Measurements from ENCODE around the gene ZNF169.
"Not testable (repeated sequence)": the region's sequence is repeated elsewhere in the genome, so short reads cannot be mapped to it uniquely, and the experiment has no call there.

Gene ZNF169

DNA sequence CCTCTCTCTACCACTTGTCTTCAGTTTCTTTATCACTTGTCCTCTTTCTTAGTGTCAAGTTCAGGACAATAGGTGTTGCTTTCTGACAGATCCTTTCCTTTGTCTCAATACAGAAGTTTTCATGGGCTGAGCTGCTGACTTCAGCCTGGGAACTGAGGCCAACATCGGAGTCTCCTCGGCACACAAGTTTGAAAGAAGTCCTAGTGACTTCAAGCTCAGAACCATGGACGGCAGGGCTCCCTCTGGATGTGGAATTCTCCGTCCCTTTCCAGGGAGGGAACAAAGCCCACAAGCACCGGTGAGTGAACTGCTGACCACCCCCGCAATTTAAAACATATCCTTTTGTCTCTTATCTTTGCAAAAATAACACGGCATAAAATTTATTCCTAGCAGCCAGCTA lies 79.6 kb downstream of the ZNF169 start:
- not testable (repeated sequence) for H3K9ac ChIP-seq (ENCODE audit: low read length); H3K36me3 ChIP-seq (ENCODE audit: control insufficient read depth, insufficient read depth, low read length); H3K4me3 ChIP-seq (ENCODE audit: low read length); H3K27me3 ChIP-seq (ENCODE audit: control insufficient read depth, insufficient read depth, low read length); H3K27ac ChIP-seq (ENCODE audit: low read depth, low read length); H3K4me1 ChIP-seq (ENCODE audit: control insufficient read depth, insufficient read depth, low read length)

DNA sequence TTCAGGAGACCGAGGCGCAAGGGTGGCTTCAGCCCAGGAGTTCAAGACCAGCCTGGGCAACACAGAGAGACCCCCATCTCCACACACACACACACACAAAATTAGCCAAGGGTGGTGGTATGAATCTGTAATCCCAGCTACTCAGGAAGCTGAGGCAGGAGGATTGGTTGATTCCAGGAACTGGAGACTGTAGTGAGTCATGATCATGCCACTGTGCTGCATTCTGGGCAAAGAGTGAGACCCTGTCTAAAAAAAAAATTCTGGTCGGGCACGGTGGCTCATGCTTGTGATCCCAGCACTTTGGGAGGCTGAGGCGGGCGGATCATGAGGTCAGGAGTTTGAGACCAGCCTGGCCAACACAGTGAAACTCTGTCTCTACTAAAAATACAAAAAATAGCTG lies 80.6 kb downstream of the ZNF169 start:
- H3K36me3 ChIP-seq (ENCODE audit: control insufficient read depth, insufficient read depth, low read length); H3K27ac ChIP-seq (ENCODE audit: low read depth, low read length); H3K4me1 ChIP-seq (ENCODE audit: control insufficient read depth, insufficient read depth, low read length); H3K9ac ChIP-seq (ENCODE audit: low read length); H3K4me3 ChIP-seq (ENCODE audit: low read length); H3K27me3 ChIP-seq (ENCODE audit: control insufficient read depth, insufficient read depth, low read length): not testable (repeated sequence)

DNA sequence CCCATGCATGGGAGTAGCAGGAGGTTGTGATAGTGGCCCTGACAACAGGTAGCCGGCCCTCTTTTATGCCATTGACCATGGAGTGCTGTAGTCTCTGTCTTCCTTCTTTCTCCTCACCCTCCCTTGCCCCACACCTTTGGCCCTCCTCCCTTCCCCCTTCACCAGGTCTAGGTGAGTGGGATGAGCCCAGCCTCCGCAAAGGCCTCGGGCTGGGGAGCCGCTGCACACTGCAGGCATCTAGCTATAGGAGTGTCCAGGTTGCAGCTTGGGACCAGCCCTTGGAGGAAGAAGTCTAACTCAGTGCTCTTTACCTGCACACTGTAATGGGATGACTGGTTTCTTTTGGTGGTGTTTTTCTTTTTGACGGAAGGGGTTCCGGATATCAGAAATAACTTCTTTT lies 81.7 kb downstream of the ZNF169 start:
- not testable (repeated sequence) for H3K9ac ChIP-seq (ENCODE audit: low read length); H3K4me3 ChIP-seq (ENCODE audit: low read length); H3K27me3 ChIP-seq (ENCODE audit: control insufficient read depth, insufficient read depth, low read length); H3K4me1 ChIP-seq (ENCODE audit: control insufficient read depth, insufficient read depth, low read length); H3K27ac ChIP-seq (ENCODE audit: low read depth, low read length); H3K36me3 ChIP-seq (ENCODE audit: control insufficient read depth, insufficient read depth, low read length)

DNA sequence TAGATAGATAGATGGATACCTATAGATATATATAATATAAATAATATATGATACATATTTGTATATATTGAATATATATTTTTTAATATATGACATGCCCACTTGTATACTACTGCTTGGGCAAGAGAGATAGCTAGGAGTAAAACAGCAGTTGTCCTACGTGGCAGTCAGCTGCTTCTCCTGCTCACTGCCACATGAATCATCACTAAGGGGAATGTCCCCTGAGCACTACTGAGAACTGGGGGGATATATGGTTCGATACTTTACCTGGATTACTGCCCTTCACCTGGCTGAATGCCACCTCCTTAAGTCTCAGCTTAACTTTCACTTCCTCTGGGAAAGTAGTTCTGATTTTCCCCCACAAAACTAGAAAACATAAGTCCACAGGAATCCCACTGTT lies 82.6 kb downstream of the ZNF169 start:
- H3K27ac ChIP-seq (ENCODE audit: low read depth, low read length); H3K4me1 ChIP-seq (ENCODE audit: control insufficient read depth, insufficient read depth, low read length); H3K9ac ChIP-seq (ENCODE audit: low read length); H3K36me3 ChIP-seq (ENCODE audit: control insufficient read depth, insufficient read depth, low read length); H3K4me3 ChIP-seq (ENCODE audit: low read length); H3K27me3 ChIP-seq (ENCODE audit: control insufficient read depth, insufficient read depth, low read length): not testable (repeated sequence)

DNA sequence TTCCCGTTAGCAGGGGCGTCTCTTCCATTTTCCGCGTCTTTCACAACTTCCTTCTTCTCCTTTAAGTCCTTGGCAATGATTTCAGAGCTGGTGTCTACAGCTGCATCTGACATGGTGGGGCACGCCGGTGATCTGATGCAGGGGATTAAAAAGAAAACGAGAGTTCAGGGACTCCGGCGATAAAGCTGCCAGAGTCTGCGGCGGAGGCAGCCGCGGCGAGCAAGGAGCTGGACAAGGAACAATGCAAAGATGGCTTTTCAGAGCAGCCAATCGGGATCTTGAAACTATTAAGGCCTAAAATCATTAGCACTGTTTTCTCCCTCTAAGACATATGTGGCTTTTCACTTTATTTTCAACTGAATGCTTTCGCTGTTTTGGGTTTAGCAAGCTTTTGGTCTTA lies 88.4 kb downstream of the ZNF169 start:
- not testable (repeated sequence) for H3K36me3 ChIP-seq (ENCODE audit: control insufficient read depth, insufficient read depth, low read length); H3K27me3 ChIP-seq (ENCODE audit: control insufficient read depth, insufficient read depth, low read length); H3K27ac ChIP-seq (ENCODE audit: low read depth, low read length); H3K4me1 ChIP-seq (ENCODE audit: control insufficient read depth, insufficient read depth, low read length); H3K9ac ChIP-seq (ENCODE audit: low read length); H3K4me3 ChIP-seq (ENCODE audit: low read length)

DNA sequence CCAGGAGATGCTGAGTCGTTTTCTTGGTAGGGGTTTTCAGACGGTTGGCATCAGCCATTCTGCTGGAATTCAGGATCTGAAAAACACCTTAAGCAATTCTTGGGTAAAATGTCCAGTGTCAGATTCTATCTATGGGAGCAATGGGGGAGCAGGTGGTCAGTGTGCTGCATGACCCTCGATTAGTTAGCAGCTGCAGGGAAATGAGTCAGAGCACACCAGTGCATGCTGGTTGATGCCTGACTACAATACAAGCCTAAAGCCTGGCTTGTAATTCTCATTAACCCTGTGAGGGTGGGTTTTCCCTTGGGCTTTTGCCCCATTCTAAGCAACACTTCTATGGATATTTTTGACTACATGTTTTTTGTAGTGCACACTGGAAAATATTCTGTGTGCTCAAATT lies 89.7 kb downstream of the ZNF169 start:
- not testable (repeated sequence) for H3K4me1 ChIP-seq (ENCODE audit: control insufficient read depth, insufficient read depth, low read length); H3K36me3 ChIP-seq (ENCODE audit: control insufficient read depth, insufficient read depth, low read length); H3K27me3 ChIP-seq (ENCODE audit: control insufficient read depth, insufficient read depth, low read length); H3K9ac ChIP-seq (ENCODE audit: low read length); H3K4me3 ChIP-seq (ENCODE audit: low read length); H3K27ac ChIP-seq (ENCODE audit: low read depth, low read length)
